B cell (primary cell): ENCODE measurements around the gene TTLL10. TPM values are rescaled to one million over a fixed set of nuclear protein-coding genes. Genes with fewer than 3 reads are reported as not detected.

Experiments used
- ATAC-seq: fragments of 200-7000 bp; cut with Tn5 transposase; one replicate; pipeline ENCODE4 v1.10.0; 2021; ENCODE audit warnings: low read depth, mild to moderate bottlenecking, moderate number of reproducible peaks, moderate library complexity
- CTCF ChIA-PET: fragments of 350-600 bp; sonication (Branson Sonifier 250); formaldehyde crosslinking; loops from one replicate; lab custom pipeline; 2021; ENCODE audit warnings: antibody characterized with exemption, inconsistent platforms; lab: Charles Lee
- POLR2A ChIA-PET: fragments of 350-600 bp; sonication (Branson Sonifier 250); formaldehyde crosslinking; loops from one replicate; lab custom pipeline; 2021; ENCODE audit warnings: antibody characterized with exemption; lab: Charles Lee
- DNase-seq: peaks from one replicate; pipeline ENCODE4 v3.0.0; 2013
- H2AFZ ChIP-seq: 2 replicates; pipeline ENCODE4 v1.6.1; 2012; ENCODE audit warnings: mild to moderate bottlenecking, low read depth, low read length; ENCODE audit not compliant: insufficient read depth, poor library complexity, severe bottlenecking
- H3K27ac ChIP-seq, 2 donors: 1 replicate in 1 of 2; 2 replicates in 1 of 2; pipeline ENCODE4 v1.5.1; 2012 to 2013; ENCODE audit warnings: low read length in 2 of 2, mild to moderate bottlenecking in 2 of 2, moderate library complexity in 1 of 2
- H3K27me3 ChIP-seq, 4 experiments: fragments of 200-600 bp in 1 of 4; sonication (generic) in 1 of 4; replicated peaks in 1 of 4; 1 replicate in 2 of 4; 2 replicates in 2 of 4; pipeline versions ENCODE4 v1.6.1 to v1.7.0; 2013 to 2016; ENCODE audit warnings: low read length in 3 of 4, mild to moderate bottlenecking in 2 of 4, mixed read lengths in 1 of 4, moderate library complexity in 1 of 4; ENCODE audit not compliant: insufficient read depth in 4 of 4, control insufficient read depth in 3 of 4; ENCODE audit errors: control extremely low read depth in 1 of 4
- H3K36me3 ChIP-seq, 2 experiments: replicated peaks in 1 of 2; 1 replicate in 1 of 2; 2 replicates in 1 of 2; pipeline versions ENCODE4 v1.6.1 to v1.7.1; 2013; ENCODE audit warnings: low read length in 1 of 2; ENCODE audit not compliant: insufficient read depth in 2 of 2, control insufficient read depth in 1 of 2; ENCODE audit errors: control extremely low read depth in 1 of 2, extremely low read depth in 1 of 2
- H3K4me1 ChIP-seq, 2 donors: fragments of 200-600 bp in 1 of 2; sonication (generic) in 1 of 2; 1 replicate in 1 of 2; 2 replicates in 1 of 2; pipeline versions ENCODE4 v1.5.1 to v1.6.1; 2013 to 2017; ENCODE audit warnings: low read length in 2 of 2; ENCODE audit not compliant: control insufficient read depth in 2 of 2, insufficient read depth in 2 of 2
- H3K4me2 ChIP-seq: replicated peaks from 2 replicates; pipeline ENCODE3; 2012; ENCODE audit warnings: mild to moderate bottlenecking, low read depth, low read length; ENCODE audit not compliant: poor library complexity, severe bottlenecking
- H3K4me3 ChIP-seq, 5 experiments: fragments of 200-600 bp in 1 of 5; sonication (generic) in 1 of 5; 1 replicate in 3 of 5; 2 replicates in 2 of 5; pipeline versions ENCODE4 v1.5.1 to v1.7.0; 2011 to 2016; ENCODE audit warnings: low read length in 4 of 5, mild to moderate bottlenecking in 4 of 5, low read depth in 2 of 5, control low read depth in 1 of 5, moderate library complexity in 1 of 5; ENCODE audit not compliant: insufficient read depth in 1 of 5; ENCODE audit errors: control extremely low read depth in 1 of 5, extremely low read depth in 1 of 5
- H3K79me2 ChIP-seq: fragments of 200-600 bp; sonication (generic); one replicate; pipeline ENCODE4 v1.6.0; 2016; ENCODE audit warnings: low read length; ENCODE audit not compliant: control insufficient read depth, insufficient read depth
- H3K9ac ChIP-seq: fragments of 200-600 bp; sonication (generic); 2 replicates; pipeline ENCODE4 v1.6.1; 2017; ENCODE audit warnings: mild to moderate bottlenecking, low read length, moderate library complexity
- H3K9me3 ChIP-seq, 3 donors: one replicate each; pipeline versions ENCODE4 v1.6.1 to v1.7.1; 2013; ENCODE audit warnings: low read length in 2 of 3; ENCODE audit not compliant: control insufficient read depth in 2 of 3, insufficient read depth in 1 of 3; ENCODE audit errors: control extremely low read depth in 1 of 3
- H4K20me1 ChIP-seq: 2 replicates; pipeline ENCODE4 v1.6.0; 2012; ENCODE audit warnings: mild to moderate bottlenecking, low read length; ENCODE audit not compliant: insufficient read depth, control insufficient read depth, poor library complexity, severe bottlenecking
- H3K27ac Mint-ChIP-seq: one replicate; pipeline ENCODE4 v1.8.0; 2021; ENCODE audit warnings: mixed read lengths
- H3K27me3 Mint-ChIP-seq: one replicate; pipeline ENCODE4 v1.8.0; 2021; ENCODE audit warnings: mixed read lengths
- H3K4me1 Mint-ChIP-seq: one replicate; pipeline ENCODE4 v1.8.0; 2021; ENCODE audit warnings: mixed read lengths
- H3K4me3 Mint-ChIP-seq: one replicate; pipeline ENCODE4 v1.8.0; 2021; ENCODE audit warnings: mixed read lengths
- H3K9me3 Mint-ChIP-seq: one replicate; pipeline ENCODE4 v1.8.0; 2022; ENCODE audit warnings: mixed read lengths; ENCODE audit not compliant: insufficient read depth
- EZH2 ChIP-seq: IDR thresholded peaks from 2 replicates; pipeline ENCODE4 v1.6.1; 2012; ENCODE audit warnings: borderline replicate concordance, low read depth, mild to moderate bottlenecking, moderate library complexity, low read length; ENCODE audit not compliant: insufficient read depth, poor library complexity, severe bottlenecking
- WGBS: methylation state at CpG from one replicate; pipeline ENCODE4 v1.1.5; 2013; ENCODE audit warnings: missing lambda C conversion rate; ENCODE audit not compliant: insufficient coverage; 5-methylcytosine and 5-hydroxymethylcytosine counted together
- intact Hi-C: fragments of 100-400 bp; cut with micrococcal nuclease; formaldehyde crosslinking; loops from one replicate; pipeline ENCODE4 v1.10.0; 2022
- polyA plus RNA-seq: library from polyadenylated mRNA; depleted of rRNA; stranded (reverse); fragments of >200 nt; gene quantifications from 2 replicates; pipeline ENCODE4 v1.2.3, GENCODE V29; 2012
- total RNA-seq, 2 donors: library from RNA; stranded (reverse); fragments of 120-200 nt in 1 of 2; gene quantifications; 1 replicate in 1 of 2; 2 replicates in 1 of 2; pipeline versions ENCODE4 v1.2.3 to v1.2.4, GENCODE V29; 2013 to 2022
- TF ChIP-seq, protein P1 (sequence below): fragments of 200-600 bp; IDR thresholded peaks from one replicate; pipeline ENCODE4 v1.8.0; 2022; ENCODE audit warnings: antibody characterized with exemption, mild to moderate bottlenecking

The TTLL10 gene
- total and polyA plus RNA-seq, 2 donors (not counting 1 experiment from before 2014, with no cell fraction given), result 0.37 to 0.45 TPM

DNA sequence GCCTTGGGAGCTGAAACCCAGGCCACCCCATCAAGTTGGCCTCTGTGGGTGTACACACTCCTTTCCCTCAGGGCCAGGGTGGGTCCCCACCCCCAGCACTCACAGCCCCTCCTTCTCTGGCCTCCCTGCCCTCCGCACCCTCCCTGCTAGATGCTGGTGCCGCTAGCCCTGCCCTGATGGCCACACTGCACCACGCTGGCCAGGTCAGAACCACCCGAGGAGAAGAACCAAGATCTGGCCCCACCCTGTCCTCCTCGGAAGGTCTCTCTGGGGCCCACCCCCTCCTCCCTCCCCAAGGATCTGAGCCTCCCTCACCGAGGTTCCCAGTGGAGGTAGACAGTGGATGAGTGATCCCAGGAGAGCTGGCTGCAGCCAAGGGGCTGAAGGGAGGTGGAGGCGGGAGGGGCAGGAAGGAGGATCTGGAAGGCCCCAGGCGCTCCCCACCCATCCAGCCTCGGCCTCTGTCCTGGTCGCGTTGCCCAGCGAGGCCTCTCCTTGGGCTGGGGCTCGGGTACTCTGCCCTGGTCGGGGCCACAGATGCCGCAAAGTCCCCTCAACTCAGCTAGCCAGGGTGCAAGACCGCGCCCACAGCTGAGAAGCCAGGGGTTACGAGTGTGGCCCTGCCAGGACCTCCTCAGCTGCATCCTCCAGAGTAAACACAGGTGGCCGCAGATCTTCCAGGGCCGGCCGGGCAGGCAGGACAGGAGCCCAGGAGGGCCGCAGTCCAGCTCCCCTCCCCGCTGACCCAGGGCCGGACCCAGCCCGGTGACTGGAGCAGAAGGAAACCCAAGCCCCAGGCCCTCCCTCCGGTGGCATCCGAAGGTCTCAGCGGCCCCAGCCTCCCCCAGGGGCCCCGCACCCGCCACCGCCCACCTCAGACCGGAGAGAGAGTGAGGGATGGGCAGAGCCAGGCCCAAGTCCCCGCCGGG is 63.5 kb downstream of the TTLL10 start:
- H3K4me1 ChIP-seq, result peaks cover 23 to 24% of the 10 kb centered on the region in 2 donors
- H3K27me3 ChIP-seq, result peaks cover 0 to 36% (median 8%) of the 10 kb centered on the region in 4 experiments
- H3K27me3 Mint-ChIP-seq, result no peaks in the 10 kb centered on the region
- ATAC-seq (peak; percentile 26), DNase-seq (no peak)
- 63% methylated on average over 29 of the region's 34 CpGs for WGBS
- no peak overlapping the region for H2AFZ ChIP-seq
- intact Hi-C loops, result loop anchor here (10.0 kb wide), 1 partner anchor 202 kb away; no protein-coding TSS in a partner anchor
- H3K27ac Mint-ChIP-seq, result no peak overlapping the region
- peaks cover 24% of the 10 kb centered on the region for H4K20me1 ChIP-seq
- no peak for TF ChIP-seq EZH2
- TF ChIP-seq, protein P1, sequence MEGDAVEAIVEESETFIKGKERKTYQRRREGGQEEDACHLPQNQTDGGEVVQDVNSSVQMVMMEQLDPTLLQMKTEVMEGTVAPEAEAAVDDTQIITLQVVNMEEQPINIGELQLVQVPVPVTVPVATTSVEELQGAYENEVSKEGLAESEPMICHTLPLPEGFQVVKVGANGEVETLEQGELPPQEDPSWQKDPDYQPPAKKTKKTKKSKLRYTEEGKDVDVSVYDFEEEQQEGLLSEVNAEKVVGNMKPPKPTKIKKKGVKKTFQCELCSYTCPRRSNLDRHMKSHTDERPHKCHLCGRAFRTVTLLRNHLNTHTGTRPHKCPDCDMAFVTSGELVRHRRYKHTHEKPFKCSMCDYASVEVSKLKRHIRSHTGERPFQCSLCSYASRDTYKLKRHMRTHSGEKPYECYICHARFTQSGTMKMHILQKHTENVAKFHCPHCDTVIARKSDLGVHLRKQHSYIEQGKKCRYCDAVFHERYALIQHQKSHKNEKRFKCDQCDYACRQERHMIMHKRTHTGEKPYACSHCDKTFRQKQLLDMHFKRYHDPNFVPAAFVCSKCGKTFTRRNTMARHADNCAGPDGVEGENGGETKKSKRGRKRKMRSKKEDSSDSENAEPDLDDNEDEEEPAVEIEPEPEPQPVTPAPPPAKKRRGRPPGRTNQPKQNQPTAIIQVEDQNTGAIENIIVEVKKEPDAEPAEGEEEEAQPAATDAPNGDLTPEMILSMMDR, result no peak
- peaks cover 0 to 5% (median 0%) of the 10 kb centered on the region in 3 donors for H3K9me3 ChIP-seq
- H3K36me3 ChIP-seq, result peaks cover 0 to 8% of the 10 kb centered on the region in 2 experiments
- no peak overlapping the region for H3K27ac ChIP-seq
- H3K9ac ChIP-seq, result no peak overlapping the region
- CTCF ChIA-PET, result interaction anchor here (2.8 kb wide), 1 partner anchor 115 kb away, joined by 19 read pairs; no protein-coding TSS in a partner anchor
- POLR2A ChIA-PET, result interaction anchor here (1.6 kb wide), 1 partner anchor 115 kb away, joined by 3 read pairs; no protein-coding TSS in a partner anchor
- peaks cover 22% of the 10 kb centered on the region for H3K79me2 ChIP-seq
- H3K9me3 Mint-ChIP-seq, result no peaks in the 10 kb centered on the region
- H3K4me3 ChIP-seq, result no peak overlapping the region
- peak overlapping the region; percentile 58 for H3K4me2 ChIP-seq
- peaks cover 26% of the 10 kb centered on the region for H3K4me1 Mint-ChIP-seq
- H3K4me3 Mint-ChIP-seq, result peak overlapping the region; percentile 29
